ENCODE results near the gene LYPD1. TPM values are rescaled to one million over a fixed set of nuclear protein-coding genes. Genes with fewer than 3 reads are reported as not detected.

Gene LYPD1
- 12.9 to 22.5 TPM (median 16.1 TPM) in 5 replicates for total RNA-seq (2022; extraction: Qiagen RNA extraction)

GRCh38 chr2:132669908-132670495 is at the start of gene LYPD1:
LYPD1 (minus strand) TSS chr2:132670205; CDS start chr2:132669932, 273 bp downstream.

